Heart left ventricle (tissue), 16 donors: ENCODE data around the gene DAPK2. TPM values are rescaled to one million over a fixed set of nuclear protein-coding genes. Genes with fewer than 3 reads are reported as not detected.
A peak's percentile ranks its signal among the peaks of the same experiment; 100 is the strongest.

Source experiments
- ATAC-seq, 4 donors: fragments of 200-7000 bp; cut with Tn5 transposase; one replicate each; pipeline ENCODE4 v1.9.1; 2020 to 2022; ENCODE audit warnings: moderate library complexity in 4 of 4, mild to moderate bottlenecking in 3 of 4, moderate number of reproducible peaks in 1 of 4
- DNase-seq, 5 donors: peaks; one replicate each; pipeline ENCODE4 v3.0.0-alpha.2; 2020
- H3K27ac ChIP-seq, 12 donors: fragments of 200-600 bp; sonication (generic) in 4 of 12; one replicate each; pipeline versions ENCODE4 v1.5.0 to v1.8.0; 2016 to 2022; ENCODE audit warnings: mild to moderate bottlenecking in 2 of 12
- H3K27me3 ChIP-seq, 9 donors: fragments of 200-600 bp; sonication (generic) in 2 of 9; one replicate each; pipeline versions ENCODE4 v1.5.1 to v1.8.0; 2016 to 2022; ENCODE audit warnings: mild to moderate bottlenecking in 3 of 9
- H3K36me3 ChIP-seq, 9 donors: fragments of 200-600 bp; sonication (generic) in 2 of 9; one replicate each; pipeline versions ENCODE4 v1.5.0 to v1.8.0; 2018 to 2022; ENCODE audit warnings: mild to moderate bottlenecking in 2 of 9
- H3K4me1 ChIP-seq, 12 donors: fragments of 200-600 bp; sonication (generic) in 4 of 12; one replicate each; pipeline versions ENCODE4 v1.5.0 to v1.8.0; 2016 to 2022; ENCODE audit warnings: mild to moderate bottlenecking in 3 of 12
- H3K4me3 ChIP-seq, 12 donors: fragments of 200-600 bp; sonication (generic) in 4 of 12; one replicate each; pipeline versions ENCODE4 v1.5.0 to v1.8.0; 2017 to 2022; ENCODE audit warnings: mild to moderate bottlenecking in 9 of 12, moderate library complexity in 4 of 12
- H3K9me3 ChIP-seq, 12 donors: fragments of 200-600 bp; sonication (generic) in 4 of 12; one replicate each; pipeline versions ENCODE4 v1.5.0 to v1.8.0; 2016 to 2022; ENCODE audit warnings: mild to moderate bottlenecking in 1 of 12
- POLR2A ChIP-seq, 2 donors: fragments of 450-650 bp; IDR thresholded peaks; one replicate each; pipeline ENCODE4 v1.6.1; 2017; ENCODE audit warnings: antibody characterized with exemption in 2 of 2, mild to moderate bottlenecking in 2 of 2, moderate library complexity in 2 of 2
- WGBS, 4 donors: extraction: QIAGEN DNeasy Blood & Tissue Kit in 2 of 4; methylation state at CpG; one replicate each; pipeline versions ENCODE4 v1.1.5 to v1.1.7; 2013 to 2018; 5-methylcytosine and 5-hydroxymethylcytosine counted together
- intact Hi-C, 10 donors: fragments of 100-400 bp; cut with DNase I; formaldehyde crosslinking; loops; one replicate each; pipeline versions ENCODE4 v1.11.1 to v1.14.2; 2022
- polyA plus RNA-seq, 2 donors: library from polyadenylated mRNA; stranded (reverse); fragments of 200-250 nt; gene quantifications; one replicate each; pipeline ENCODE4 v1.2.3, GENCODE V29; 2013
- total RNA-seq, 9 donors: library from RNA; depleted of rRNA in 2 of 9; stranded (reverse); fragments of >200 nt in 2 of 9; fragmentation: NEBNext Ultra II Directional in 3 of 9; extraction: Animal tissue kit (Norgen Biotek cat#: 25700) in 3 of 9; gene quantifications; one replicate each; pipeline versions ENCODE4 v1.1.0 to v1.2.4, GENCODE V29; 2016 to 2023
- TF ChIP-seq, protein P1 (sequence below), 12 donors: fragments of 200-600 bp; sonication (generic) in 4 of 12; IDR thresholded peaks; one replicate each; pipeline versions ENCODE4 v1.5.0 to v1.8.0; 2018 to 2022; ENCODE audit warnings: antibody characterized with exemption in 12 of 12, mild to moderate bottlenecking in 5 of 12
- donor health status: ischemic (EF 13 %, LVEDD 7.1; RV severe dilation, severe dysfunction).
- donor health status: healthy with polysubstance abuse.
- donor health status: DM: no; HTN: yes; CAD: no.
- donor health status: DM: no; HTN: no; CAD: no.
- donor health status: ischemic (EF 25% LVEDD 6.9; RV normal size, moderate dysfunction).
- donor health status: ischemic (EF 25% LVEDD 5.7; RV mildly dilated, moderate dysfunction).
- donor health status: healthy.
- donor health status: DM: yes; HTN: yes; CAD: no.
- donor health status: ischemic (EF 35%, LVEDD 5.7; RV mildly dilated, moderate dysfunction).
- donor health status: nonischemic (EF 11% LVEDD 7.7; RV severe dilation, severe dysfunction).
- donor health status: DM: yes; HTN: yes; CAD: no.
- donor health status: PGD.
- donor health status: ischemic (EF 29% LVEDD 5.4; RV normal size, mild dysfunction).
- donor health status: nonischemic (EF 23%, LVEDD 6.1; RV moderate dilation, normal function).

The DAPK2 gene
- total and polyA plus RNA-seq, 11 donors = 20.4 to 56.2 (median 26.4) TPM

GRCh38 chr15:63977119-63977518 lies 69.2 kb downstream of the DAPK2 start:
- peaks cover 0 to 53% (median 16%) of the 10 kb centered on the region in 12 donors for H3K4me1 ChIP-seq
- peak overlapping the region in 9 of 12 donors; percentile 20 to 94 (median 84) for H3K27ac ChIP-seq
- intact Hi-C loops = loop anchor here in 3 of 10 donors (5.0 to 10.0 kb wide), 3 partner anchors 45 to 68 kb away; partner anchors contain the start of gene DAPK2 (in 1 of the 3)
- no peaks in the 10 kb centered on the region for H3K36me3 ChIP-seq
- no peak for TF ChIP-seq POLR2A (IDR thresholded peaks at IDR 0.05)
- TF ChIP-seq, protein P1, sequence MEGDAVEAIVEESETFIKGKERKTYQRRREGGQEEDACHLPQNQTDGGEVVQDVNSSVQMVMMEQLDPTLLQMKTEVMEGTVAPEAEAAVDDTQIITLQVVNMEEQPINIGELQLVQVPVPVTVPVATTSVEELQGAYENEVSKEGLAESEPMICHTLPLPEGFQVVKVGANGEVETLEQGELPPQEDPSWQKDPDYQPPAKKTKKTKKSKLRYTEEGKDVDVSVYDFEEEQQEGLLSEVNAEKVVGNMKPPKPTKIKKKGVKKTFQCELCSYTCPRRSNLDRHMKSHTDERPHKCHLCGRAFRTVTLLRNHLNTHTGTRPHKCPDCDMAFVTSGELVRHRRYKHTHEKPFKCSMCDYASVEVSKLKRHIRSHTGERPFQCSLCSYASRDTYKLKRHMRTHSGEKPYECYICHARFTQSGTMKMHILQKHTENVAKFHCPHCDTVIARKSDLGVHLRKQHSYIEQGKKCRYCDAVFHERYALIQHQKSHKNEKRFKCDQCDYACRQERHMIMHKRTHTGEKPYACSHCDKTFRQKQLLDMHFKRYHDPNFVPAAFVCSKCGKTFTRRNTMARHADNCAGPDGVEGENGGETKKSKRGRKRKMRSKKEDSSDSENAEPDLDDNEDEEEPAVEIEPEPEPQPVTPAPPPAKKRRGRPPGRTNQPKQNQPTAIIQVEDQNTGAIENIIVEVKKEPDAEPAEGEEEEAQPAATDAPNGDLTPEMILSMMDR (IDR thresholded peaks at IDR 0.05) = no peak
- DNase-seq = no peak
- H3K4me3 ChIP-seq = no peak overlapping the region
- 93 to 100% (median 97%) methylated on average over 2 of the region's 2 CpGs for WGBS, 4 donors
- ATAC-seq = no peak
- H3K9me3 ChIP-seq = no peaks in the 10 kb centered on the region
- H3K27me3 ChIP-seq = no peaks in the 10 kb centered on the region

GRCh38 chr15:63974021-63974420 lies 72.3 kb downstream of the DAPK2 start:
- DNase-seq (no peak), ATAC-seq (no peak)
- peaks cover 3 to 65% (median 35%) of the 10 kb centered on the region in 12 donors for H3K4me1 ChIP-seq
- no peak overlapping the region for H3K4me3 ChIP-seq
- peak overlapping the region in 3 of 12 donors; percentile 1 to 84 (median 10) for H3K27ac ChIP-seq
- no peaks in the 10 kb centered on the region for H3K9me3 ChIP-seq
- intact Hi-C loops = loop anchor here in 2 of 10 donors (10.0 kb wide), 2 partner anchors 51 to 71 kb away; partner anchors contain the start of gene DAPK2 (in 1 of the 2)
- TF ChIP-seq POLR2A (IDR thresholded peaks at IDR 0.05) = no peak
- no peaks in the 10 kb centered on the region for H3K36me3 ChIP-seq
- H3K27me3 ChIP-seq = no peaks in the 10 kb centered on the region

- intact Hi-C loops = loop anchor here in 2 of 10 donors (10.0 kb wide), 2 partner anchors 51 to 71 kb away; partner anchors contain the start of gene DAPK2 (in 1 of the 2)
- no peak for ATAC-seq
- Histone ChIP-seq H3K27ac (peak overlapping the region in 7 of 12 donors; percentile 10 to 89 (median 74)), H3K4me1 (peaks cover 3 to 67% (median 37%) of the 10 kb centered on the region in 12 donors), H3K4me3 (no peak overlapping the region), H3K36me3 (no peaks in the 10 kb centered on the region), H3K27me3 (no peaks in the 10 kb centered on the region), H3K9me3 (no peaks in the 10 kb centered on the region)
- TF ChIP-seq, protein P1 (IDR thresholded peaks at IDR 0.05) = no peak
- TF ChIP-seq POLR2A (IDR thresholded peaks at IDR 0.05) = no peak
- 42 to 100% (median 49%) methylated on average over 1 to 2 of the region's 2 CpGs for WGBS, 4 donors
- DNase-seq = no peak
Observed at GRCh38 chr15:63973212-63974009, 72.9 kb downstream of the DAPK2 start.

DNA sequence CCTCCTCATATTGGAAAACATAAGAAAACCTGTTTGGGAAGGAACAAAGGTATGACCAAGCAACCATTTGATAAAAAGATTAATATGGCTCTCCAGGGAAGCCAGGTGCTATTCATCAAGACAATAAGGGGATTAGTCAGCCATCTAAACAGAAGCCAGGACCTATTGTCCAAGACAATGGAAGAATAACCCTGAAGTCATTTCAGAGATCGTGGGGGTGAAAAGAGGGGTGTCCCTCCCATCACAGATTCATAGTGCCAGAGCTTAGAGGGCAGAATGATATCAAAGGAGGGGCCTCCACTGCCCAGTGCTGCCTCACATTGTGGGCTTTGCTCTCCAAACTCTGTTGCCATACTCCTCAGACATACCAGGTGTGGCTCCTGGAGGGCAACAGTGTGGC lies 73.5 kb downstream of the DAPK2 start:
- peaks cover 3 to 67% (median 37%) of the 10 kb centered on the region in 12 donors for H3K4me1 ChIP-seq
- WGBS, 4 donors = 56 to 75% (median 60%) methylated on average over 1 of the region's 1 CpG
- no peak for ATAC-seq
- H3K27ac ChIP-seq = peak overlapping the region in 7 of 12 donors; percentile 19 to 89 (median 77)
- no peak overlapping the region for H3K4me3 ChIP-seq
- H3K9me3 ChIP-seq = no peaks in the 10 kb centered on the region
- intact Hi-C loops = loop anchor here in 2 of 10 donors (10.0 kb wide), 2 partner anchors 52 to 72 kb away; partner anchors contain the start of gene DAPK2 (in 1 of the 2)
- DNase-seq = no peak
- no peaks in the 10 kb centered on the region for H3K27me3 ChIP-seq
- no peak for TF ChIP-seq POLR2A (IDR thresholded peaks at IDR 0.05)
- TF ChIP-seq, protein P1 (IDR thresholded peaks at IDR 0.05) = no peak
- H3K36me3 ChIP-seq = no peaks in the 10 kb centered on the region
